Thyroid gland (tissue), 4 donors: ENCODE results near the gene SAMD1. TPM values are rescaled to one million over a fixed set of nuclear protein-coding genes. Genes with fewer than 3 reads are reported as not detected.

Experiments used
- DNase-seq, 2 donors: peaks; one replicate each; pipeline ENCODE4 v3.0.0-alpha.2; 2019
- H3K27ac ChIP-seq, 3 donors: fragments of 200-600 bp; sonication (generic); 1 replicate in 2 of 3; 2 replicates in 1 of 3; pipeline ENCODE4 v1.5.1; 2016 to 2019; ENCODE audit warnings: mild to moderate bottlenecking in 1 of 3, moderate library complexity in 1 of 3
- H3K27me3 ChIP-seq: fragments of 200-600 bp; sonication (generic); one replicate; pipeline ENCODE4 v1.5.1; 2019
- H3K36me3 ChIP-seq, 2 donors: fragments of 200-600 bp; sonication (generic); one replicate each; pipeline ENCODE4 v1.5.1; 2016 to 2019
- H3K4me1 ChIP-seq, 2 donors: fragments of 200-600 bp; sonication (generic); one replicate each; pipeline ENCODE4 v1.5.1; 2017 to 2019
- H3K4me3 ChIP-seq, 3 donors: fragments of 200-600 bp; sonication (generic); replicated peaks in 1 of 3; 1 replicate in 2 of 3; 2 replicates in 1 of 3; pipeline ENCODE4 v1.5.1; 2016; ENCODE audit warnings: mild to moderate bottlenecking in 1 of 3
- H3K9me3 ChIP-seq: fragments of 200-600 bp; sonication (generic); one replicate; pipeline ENCODE4 v1.5.1; 2017
- CTCF ChIP-seq, 6 experiments: fragments of 200-600 bp in 3 of 6; fragments of 450-650 bp in 3 of 6; sonication (generic) in 3 of 6; IDR thresholded peaks; one replicate each; pipeline ENCODE4 v1.5.1; 2016 to 2019; ENCODE audit warnings: antibody characterized with exemption in 6 of 6, mild to moderate bottlenecking in 2 of 6, inconsistent platforms in 1 of 6, moderate library complexity in 1 of 6
- POLR2A ChIP-seq, 2 donors: fragments of 450-650 bp; IDR thresholded peaks; one replicate each; pipeline ENCODE4 v1.6.1; 2017; ENCODE audit warnings: antibody characterized with exemption in 2 of 2, mild to moderate bottlenecking in 2 of 2, moderate library complexity in 1 of 2
- whole genome bisulfite sequencing, 2 donors: methylation state at CpG; one replicate each; pipeline ENCODE4 v1.1.5; 2017; 5-methylcytosine and 5-hydroxymethylcytosine counted together
- intact Hi-C: fragments of 100-400 bp; cut with DNase I; formaldehyde crosslinking; loops from one replicate; pipeline ENCODE4 v1.15.1; 2023
- total RNA-seq, 4 donors: library from RNA; depleted of rRNA; stranded (reverse); fragments of >200 nt; gene quantifications; one replicate each; pipeline ENCODE4 v1.2.3, GENCODE V29; 2016

SAMD1 gene
- total RNA-seq, 4 donors from 2014 or later, result 15.2 to 27.3 (median 22.7) TPM

- Histone ChIP-seq H3K27ac (no peak overlapping the region), H3K4me3 (peak overlapping the region in 1 of 3 donors; percentile 23), H3K36me3 (no peaks in the 10 kb centered on the region), H3K4me1 (peaks cover 0 to 28% of the 10 kb centered on the region in 2 donors), H3K27me3 (no peaks in the 10 kb centered on the region), H3K9me3 (no peaks in the 10 kb centered on the region)
- WGBS, 2 donors, result 87 to 93% methylated on average over 30 of the region's 30 CpGs
- intact Hi-C loops, result loop anchor here (5.0 kb wide), 1 partner anchor 33 kb away; no protein-coding TSS in a partner anchor
- TF ChIP-seq POLR2A (IDR thresholded peaks at IDR 0.05), result no peak
- TF ChIP-seq CTCF (IDR thresholded peaks at IDR 0.05), result no peak
- no peak for DNase-seq
Measured at GRCh38 chr19:14088634-14089411, 1.7 kb downstream of the SAMD1 start.

- Histone ChIP-seq H3K4me1 (peaks cover 7 to 32% of the 10 kb centered on the region in 2 donors), H3K4me3 (no peak overlapping the region), H3K9me3 (no peaks in the 10 kb centered on the region), H3K36me3 (no peaks in the 10 kb centered on the region), H3K27ac (no peak overlapping the region), H3K27me3 (no peaks in the 10 kb centered on the region)
- TF ChIP-seq CTCF (IDR thresholded peaks at IDR 0.05) (no peak), POLR2A (IDR thresholded peaks at IDR 0.05) (no peak)
- WGBS, 2 donors, result 81 to 82% methylated on average over 5 of the region's 5 CpGs
- DNase-seq, result no peak
- intact Hi-C loops, result loop anchor here (5.0 kb wide), 1 partner anchor 36 kb away; no protein-coding TSS in a partner anchor
Measured at GRCh38 chr19:14086098-14086497, 4.5 kb downstream of the SAMD1 start.

- H3K36me3 ChIP-seq, result no peaks in the 10 kb centered on the region
- H3K27me3 ChIP-seq, result no peaks in the 10 kb centered on the region
- intact Hi-C loops, result loop anchor here (5.0 kb wide), 1 partner anchor 37 kb away; no protein-coding TSS in a partner anchor
- H3K4me1 ChIP-seq, result peaks cover 10 to 35% of the 10 kb centered on the region in 2 donors
- H3K27ac ChIP-seq, result no peak within 1 kb of the TSS
- TF ChIP-seq POLR2A (IDR thresholded peaks at IDR 0.05) (no peak), CTCF (IDR thresholded peaks at IDR 0.05) (no peak)
- H3K4me3 ChIP-seq, result no peak within 1 kb of the TSS
- no peaks in the 10 kb centered on the region for H3K9me3 ChIP-seq
- DNase-seq, result no peak
- 58 to 60% methylated on average over 18 to 21 of the region's 54 CpGs for WGBS, 2 donors
Measured at GRCh38 chr19:14085309-14085995, 5.1 kb downstream of the SAMD1 start, which contains the start of gene C19orf67. TSS of gene C19orf67 (minus strand) at chr19:14085783. CDS start at chr19:14085627, 156 bp downstream.

GRCh38 chr19:14082675-14082960, 7.9 kb downstream of the SAMD1 start:
- H3K9me3 ChIP-seq, result no peaks in the 10 kb centered on the region
- H3K4me3 ChIP-seq, result peak overlapping the region in 1 of 3 donors; percentile 76
- no peaks in the 10 kb centered on the region for H3K36me3 ChIP-seq
- TF ChIP-seq POLR2A (IDR thresholded peaks at IDR 0.05) (no peak), CTCF (IDR thresholded peaks at IDR 0.05) (no peak)
- WGBS, 2 donors, result 0 to 46% methylated on average over 1 of the region's 1 CpG
- intact Hi-C loops, result no loop called here
- no peaks in the 10 kb centered on the region for H3K27me3 ChIP-seq
- no peak overlapping the region for H3K27ac ChIP-seq
- DNase-seq, result no peak
- H3K4me1 ChIP-seq, result peaks cover 14 to 30% of the 10 kb centered on the region in 2 donors
